Measurements from ENCODE around the gene DAAM1.

GRCh38 chr14:59276235-59276634, 87.8 kb downstream of the DAAM1 start:
- TF ChIP-seq EZH2 (IDR thresholded peaks at IDR 0.05; ENCODE audit: low read length) (no peak), CTCF (optimal IDR thresholded peaks at IDR 0.05 in 1 of 3, IDR thresholded peaks at IDR 0.05 in 1 of 3, conservative IDR thresholded peaks at IDR 0.05 in 1 of 3; ENCODE audit: extremely low read depth in 1 of 3, insufficient read depth in 2 of 3, low read length in 3 of 3) (no peak)
